Astrocyte of the spinal cord (primary cell): ENCODE results near the gene KDSR.

ENCODE experiments used
- DNase-seq: peaks from one replicate; pipeline ENCODE4 v3.0.0; 2011; ENCODE audit warnings: low read depth, low spot score
- H3K4me3 ChIP-seq: 2 replicates; pipeline ENCODE4 v1.5.1; 2011; ENCODE audit warnings: low read depth, mild to moderate bottlenecking, low read length, moderate library complexity
- CTCF ChIP-seq: IDR thresholded peaks from 2 replicates; pipeline ENCODE4 v1.5.1; 2012; ENCODE audit warnings: low read depth, mild to moderate bottlenecking, low read length, inconsistent platforms
- in situ Hi-C: cut with HindIII; loops from 2 replicates; pipeline ENCODE4 v1.10.0; 2017; ENCODE audit warnings: low sequenced_read_pairs

KDSR gene

GRCh38 chr18:63315131-63315662 lies 51.8 kb downstream of the KDSR start:
- in situ Hi-C loops: no loop called here
- DNase-seq: no peak
- H3K4me3 ChIP-seq: no peak overlapping the region
- no peak for TF ChIP-seq CTCF

- no peak overlapping the region for H3K4me3 ChIP-seq
- in situ Hi-C loops: no loop called here
- DNase-seq: no peak
- TF ChIP-seq CTCF: no peak
These were observed 52.8 kb downstream of the KDSR start for GRCh38 chr18:63314062-63314790.

GRCh38 chr18:63313396-63313917 lies 53.5 kb downstream of the KDSR start:
- H3K4me3 ChIP-seq: no peak overlapping the region
- in situ Hi-C loops: no loop called here
- no peak for DNase-seq
- TF ChIP-seq CTCF: no peak

- no peak for TF ChIP-seq CTCF
- in situ Hi-C loops: no loop called here
- DNase-seq: no peak
- H3K4me3 ChIP-seq: no peak overlapping the region
These were observed 54.1 kb downstream of the KDSR start for GRCh38 chr18:63312737-63313395.

GRCh38 chr18:63312019-63312409 lies 55.0 kb downstream of the KDSR start:
- H3K4me3 ChIP-seq: no peak overlapping the region
- in situ Hi-C loops: no loop called here
- no peak for DNase-seq
- TF ChIP-seq CTCF: no peak

- TF ChIP-seq CTCF: no peak
- no peak for DNase-seq
- H3K4me3 ChIP-seq: no peak overlapping the region
- in situ Hi-C loops: no loop called here
These were observed 55.6 kb downstream of the KDSR start for GRCh38 chr18:63311118-63312018.
